Activated T-cell treated with anti-CD3 and anti-CD28 coated beads, Interleukin-2, amount 50 U/mL, for 72 hours (primary cell): ENCODE measurements around the gene PGGHG. TPM values are rescaled to one million over a fixed set of nuclear protein-coding genes. Genes with fewer than 3 reads are reported as not detected.

Experiments used
- ATAC-seq, 2 donors: fragments of 150-1000 bp; cut with Tn5 transposase; replicated peaks in 1 of 2; 2 replicates each; pipeline ENCODE4 v1.10.0; 2021; ENCODE audit warnings: moderate library complexity in 2 of 2, mild to moderate bottlenecking in 1 of 2
- DNase-seq, 2 donors: peaks; one replicate each; pipeline ENCODE4 v3.0.0; 2021 to 2022; ENCODE audit warnings: mixed read lengths in 1 of 2
- H3K27ac Mint-ChIP-seq: one replicate; pipeline ENCODE4 v1.8.0; 2022; ENCODE audit warnings: mild to moderate bottlenecking, moderate library complexity, mixed read lengths
- H3K27me3 Mint-ChIP-seq: one replicate; pipeline ENCODE4 v1.8.0; 2022; ENCODE audit warnings: low read depth, mixed read lengths
- H3K36me3 Mint-ChIP-seq, 2 donors: one replicate each; pipeline ENCODE4 v1.8.0; 2022; ENCODE audit warnings: mixed read lengths in 2 of 2, mild to moderate bottlenecking in 1 of 2; ENCODE audit not compliant: insufficient read depth in 2 of 2
- H3K4me1 Mint-ChIP-seq: one replicate; pipeline ENCODE4 v1.8.0; 2022; ENCODE audit warnings: low read depth, mixed read lengths
- H3K4me3 Mint-ChIP-seq, 2 donors: one replicate each; pipeline ENCODE4 v1.8.0; 2022; ENCODE audit warnings: mild to moderate bottlenecking in 2 of 2, mixed read lengths in 2 of 2, moderate library complexity in 2 of 2
- H3K9me3 Mint-ChIP-seq, 2 donors: one replicate each; pipeline ENCODE4 v1.8.0; 2022; ENCODE audit warnings: mixed read lengths in 2 of 2
- total RNA-seq, 2 donors: library from RNA; stranded (reverse); gene quantifications; one replicate each; pipeline ENCODE4 v1.2.3, GENCODE V29; 2022

PGGHG gene
- total RNA-seq, 2 donors from 2014 or later, result 161 to 273 TPM

DNA sequence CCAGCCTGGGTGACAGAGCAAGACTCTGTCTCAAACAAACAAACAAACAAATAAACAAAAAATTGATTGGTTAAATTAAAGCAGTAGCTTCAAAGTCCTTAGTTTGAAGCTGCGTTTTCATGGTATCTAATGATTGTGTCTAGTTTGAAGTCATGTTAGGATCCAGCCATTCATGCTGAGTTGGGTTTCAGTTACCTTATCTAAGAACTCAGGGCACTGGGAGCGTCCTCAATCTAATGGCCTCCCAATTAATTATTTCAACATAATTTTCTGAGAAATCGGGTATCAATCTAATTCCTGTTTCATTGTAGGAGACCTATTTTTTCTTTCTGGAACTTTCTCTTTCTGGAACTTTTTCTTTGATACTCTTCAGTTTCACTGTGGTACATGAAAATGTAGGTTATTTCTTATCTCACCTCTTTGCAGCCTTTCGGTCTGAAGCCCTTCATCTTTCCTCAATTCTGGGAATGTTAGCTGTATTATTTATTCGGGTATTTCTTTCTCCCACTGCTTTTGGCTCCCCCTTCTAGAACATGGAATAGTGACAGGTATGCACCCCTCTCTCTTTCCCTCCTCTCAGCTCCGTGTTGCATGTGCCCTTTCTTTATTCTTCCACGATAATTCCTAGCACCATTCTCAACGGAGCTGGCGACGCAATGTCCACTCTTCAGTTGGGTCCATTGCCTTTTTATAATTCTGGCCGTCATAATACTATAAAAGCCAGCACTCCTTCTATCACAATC lies 56.1 kb downstream of the PGGHG start:
- Mint-ChIP-seq H3K4me3 (no peak overlapping the region), H3K27ac (no peak overlapping the region), H3K9me3 (no peaks in the 10 kb centered on the region), H3K4me1 (peaks cover 23% of the 10 kb centered on the region), H3K27me3 (no peaks in the 10 kb centered on the region), H3K36me3 (peaks cover 0 to 3% of the 10 kb centered on the region in 2 donors)
- no peak for ATAC-seq
- DNase-seq, result no peak

Other genes starting within 250 kb of the PGGHG start
- not detected for gene SCGB1C1, start 96.0 kb upstream of the PGGHG start, total RNA-seq
- gene BET1L, start 81.7 kb upstream of the PGGHG start, total RNA-seq, result 10 to 100 TPM; 64.6 to 76.8 TPM
- 100 to 1,000 TPM; 118 to 134 TPM for gene RIC8A, start 81.4 kb upstream of the PGGHG start, total RNA-seq
- gene SIRT3, start 52.8 kb upstream of the PGGHG start, total RNA-seq, result 10 to 100 TPM; 36.5 to 39.0 TPM
- gene PSMD13, start 52.1 kb upstream of the PGGHG start, total RNA-seq, result 100 to 1,000 TPM; 133 to 174 TPM
- 1 to 10 TPM; 1.5 to 3.2 TPM for gene NLRP6, start 10.7 kb upstream of the PGGHG start, total RNA-seq
- gene IFITM5, start 10.4 kb downstream of the PGGHG start, total RNA-seq, result not detected
- gene IFITM2, start 18.7 kb downstream of the PGGHG start, total RNA-seq, result 100 to 1,000 TPM; 542 to 639 TPM
- 100 to 1,000 TPM; 306 to 384 TPM for gene IFITM1, start 24.9 kb downstream of the PGGHG start, total RNA-seq
- 10 to 100 TPM; 24.4 to 75.8 TPM for gene IFITM3, start 31.7 kb downstream of the PGGHG start, total RNA-seq
- gene B4GALNT4, start 80.4 kb downstream of the PGGHG start, total RNA-seq, result 1 to 10 TPM; 2.1 to 2.7 TPM
- 1 to 10 TPM in 1 of 2 donors, under 1 TPM in 1; 0.16 to 1.2 TPM for gene PKP3, start 105.1 kb downstream of the PGGHG start, total RNA-seq
- gene SIGIRR, start 125.9 kb downstream of the PGGHG start, total RNA-seq, result 10 to 100 TPM; 59.3 to 68.4 TPM
- 10 to 100 TPM; 34.3 to 56.5 TPM for gene ANO9, start 152.9 kb downstream of the PGGHG start, total RNA-seq
- gene PTDSS2, start 161.2 kb downstream of the PGGHG start, total RNA-seq, result 10 to 100 TPM; 20.6 to 22.5 TPM
- gene RNH1, start 218.1 kb downstream of the PGGHG start, total RNA-seq, result 10 to 100 TPM; 88.9 to 95.3 TPM
- 10 to 100 TPM; 28.8 to 40.1 TPM for gene HRAS, start 246.4 kb downstream of the PGGHG start, total RNA-seq
- 1 to 10 TPM; 1.2 to 3.1 TPM for gene LRRC56, start 248.4 kb downstream of the PGGHG start, total RNA-seq